ENCODE results near the gene APBB1IP.

DNA sequence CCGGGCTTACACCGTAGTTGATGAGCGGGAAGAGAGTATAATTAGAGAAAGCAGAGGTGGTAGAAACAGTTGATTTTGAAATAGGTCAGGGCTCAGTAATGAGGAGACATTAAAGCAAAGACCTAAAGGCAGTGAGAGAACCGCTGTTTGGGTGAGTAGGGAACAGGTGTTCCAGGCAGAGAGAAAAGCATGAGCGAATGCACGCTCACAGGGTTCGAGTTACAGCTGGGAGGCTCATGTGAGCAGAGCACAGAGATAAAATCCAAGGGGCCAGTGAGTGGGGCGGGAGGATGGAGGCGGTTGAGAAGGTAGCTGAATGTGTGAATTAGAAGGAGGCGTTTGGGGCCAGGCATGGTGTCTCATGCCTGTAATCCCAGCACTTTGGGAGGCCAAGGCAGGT lies 39.9 kb downstream of the APBB1IP start:
- TF ChIP-seq CTCF (IDR thresholded peaks at IDR 0.05; ENCODE audit: low read depth, low read length) (no peak), POLR2A (IDR thresholded peaks at IDR 0.05; ENCODE audit: extremely low read depth, insufficient read length) (no peak), MYC (IDR thresholded peaks at IDR 0.05; ENCODE audit: low read depth, low read length) (no peak), MAX (IDR thresholded peaks at IDR 0.05; ENCODE audit: low read depth, low read length) (no peak)
